ENCODE data around the gene BET1L.
A peak's percentile ranks its signal among the peaks of the same experiment; 100 is the strongest.

Gene BET1L

DNA sequence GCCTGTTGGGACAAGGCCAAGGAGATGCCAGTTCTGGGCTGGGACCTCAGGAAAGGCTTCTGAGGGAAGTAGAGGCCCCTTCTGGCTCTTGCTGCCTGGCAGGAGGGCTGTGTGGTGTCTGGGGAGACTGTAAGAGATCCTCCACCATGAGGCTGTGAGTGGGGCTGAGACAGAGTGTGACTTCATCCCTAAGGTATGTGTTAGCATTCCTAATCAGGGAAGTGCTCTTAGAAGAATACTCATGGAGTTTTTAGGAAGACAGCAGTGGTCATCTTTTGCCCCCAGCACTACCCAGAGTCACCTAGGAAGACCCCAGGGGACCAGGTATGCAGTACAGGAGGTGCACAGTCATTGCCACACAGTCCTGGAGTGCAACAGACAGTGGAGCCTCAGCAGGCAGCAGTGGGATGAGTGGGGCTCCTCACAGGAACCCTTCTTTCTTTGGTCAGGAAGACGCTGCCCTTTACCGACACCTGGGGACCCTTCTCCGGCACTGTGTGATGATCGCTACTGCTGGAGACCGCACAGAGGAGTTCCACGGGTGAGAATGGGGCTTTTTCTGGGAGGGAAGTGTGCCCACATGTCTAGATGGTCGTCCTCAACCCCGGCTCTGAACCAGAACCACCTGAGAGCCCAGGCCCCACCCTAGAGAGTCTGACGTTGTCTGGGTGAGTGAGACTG lies 3.1 kb upstream of the BET1L start:
- no peak for DNase-seq (ENCODE audit: low read depth in 2 of 2)

DNA sequence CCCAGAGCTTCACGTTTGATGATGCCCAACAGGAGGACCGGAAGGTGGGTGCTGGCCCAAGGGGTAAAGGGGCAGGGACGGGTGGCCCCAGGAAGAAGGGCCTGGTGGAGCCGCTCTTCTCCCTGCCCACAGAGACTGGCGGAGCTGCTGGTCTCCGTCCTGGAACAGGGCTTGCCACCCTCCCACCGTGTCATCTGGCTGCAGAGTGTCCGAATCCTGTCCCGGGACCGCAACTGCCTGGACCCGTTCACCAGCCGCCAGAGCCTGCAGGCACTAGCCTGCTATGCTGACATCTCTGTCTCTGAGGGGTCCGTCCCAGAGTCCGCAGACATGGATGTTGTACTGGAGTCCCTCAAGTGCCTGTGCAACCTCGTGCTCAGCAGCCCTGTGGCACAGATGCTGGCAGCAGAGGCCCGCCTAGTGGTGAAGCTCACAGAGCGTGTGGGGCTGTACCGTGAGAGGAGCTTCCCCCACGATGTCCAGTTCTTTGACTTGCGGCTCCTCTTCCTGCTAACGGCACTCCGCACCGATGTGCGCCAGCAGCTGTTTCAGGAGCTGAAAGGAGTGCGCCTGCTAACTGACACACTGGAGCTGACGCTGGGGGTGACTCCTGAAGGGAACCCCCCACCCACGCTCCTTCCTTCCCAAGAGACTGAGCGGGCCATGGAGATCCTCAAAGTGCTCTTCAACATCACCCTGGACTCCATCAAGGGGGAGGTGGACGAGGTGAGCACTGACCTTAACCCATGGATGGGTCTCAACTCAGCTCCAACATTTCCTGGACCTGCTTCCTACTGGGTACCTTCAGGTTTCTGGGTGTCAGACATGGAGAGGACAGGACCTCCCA lies 2.3 kb upstream of the BET1L start:
- DNase-seq (ENCODE audit: low read depth in 2 of 2): no peak

DNA sequence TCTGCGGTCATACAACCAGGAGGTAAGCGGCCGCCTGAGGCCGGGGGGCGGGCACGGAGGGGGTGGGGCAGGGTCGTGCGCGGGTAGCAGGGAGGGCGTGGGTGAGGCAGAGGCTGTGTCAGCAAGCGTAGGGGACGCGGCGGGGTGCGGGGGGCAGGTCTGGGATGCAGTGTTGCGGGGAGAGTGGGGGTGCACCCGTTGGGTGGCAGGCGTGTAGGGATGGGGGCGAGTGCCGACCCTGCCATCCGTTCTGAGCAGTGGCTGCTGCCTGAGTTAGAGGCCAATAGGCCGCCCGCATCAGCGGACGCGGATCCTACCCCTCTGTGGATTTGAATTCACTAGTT lies 1.7 kb upstream of the BET1L start:
- no peak for DNase-seq (ENCODE audit: low read depth in 2 of 2)

GRCh38 chr11:208181-208916 lies 1.1 kb upstream of the BET1L start:
- peak; percentile 64 to 78 for DNase-seq (ENCODE audit: low read depth in 2 of 2)

- DNase-seq (ENCODE audit: low read depth in 2 of 2): no peak
Measured at GRCh38 chr11:207863-208180, 623 bp upstream of the BET1L start.

DNA sequence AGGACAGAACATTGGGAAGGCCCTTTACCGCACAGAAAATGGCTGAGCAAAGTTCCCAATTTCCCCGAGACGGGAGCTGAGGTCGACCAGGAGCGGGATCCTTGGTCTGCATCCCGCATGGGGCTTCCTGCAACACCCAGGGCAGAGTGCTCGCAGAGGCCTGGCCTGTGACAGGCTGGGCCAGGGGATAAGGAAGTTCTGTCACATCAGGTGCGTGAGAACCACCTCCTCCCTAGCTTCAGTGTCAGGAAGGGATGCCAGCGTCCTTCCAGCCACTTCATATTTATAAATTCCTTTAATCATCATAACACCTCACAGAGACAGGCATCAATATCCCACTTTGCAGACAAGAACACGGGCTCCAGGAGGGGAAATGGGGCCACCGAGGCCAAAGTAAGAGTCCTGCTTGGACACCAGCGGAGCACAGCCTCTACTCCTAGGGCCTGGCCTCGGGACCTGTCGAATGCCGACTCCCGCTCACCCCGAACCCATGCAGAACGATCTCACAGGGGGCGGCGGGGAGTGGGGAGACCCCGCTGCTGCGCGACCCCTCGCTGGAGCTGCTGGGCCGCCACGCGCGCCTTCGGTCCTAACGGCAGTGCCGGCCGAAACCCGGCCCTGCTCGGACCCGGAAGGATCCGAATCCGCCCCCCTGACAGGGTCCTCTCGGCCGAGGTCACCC lies 532 bp downstream of the BET1L start:
- DNase-seq (ENCODE audit: low read depth in 2 of 2): no peak

DNA sequence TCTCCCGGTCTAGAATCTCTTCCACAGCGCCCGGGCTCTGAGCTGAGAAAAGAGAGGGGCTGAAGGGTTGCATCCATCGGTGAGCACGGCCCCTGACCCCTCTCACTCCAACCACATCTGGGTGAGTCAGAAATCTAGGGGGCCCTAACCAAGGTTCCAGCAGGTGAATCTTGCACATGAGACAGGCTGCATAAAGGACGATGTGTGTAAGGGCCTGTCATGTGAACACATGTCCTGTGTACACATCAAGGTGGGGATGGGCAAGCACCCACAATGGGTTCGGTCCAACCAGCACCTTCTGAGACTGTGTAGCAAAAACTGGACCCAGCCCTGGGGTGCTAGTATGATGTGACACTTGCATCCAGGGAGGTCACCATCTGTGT lies 1.2 kb downstream of the BET1L start:
- no peak for DNase-seq (ENCODE audit: low read depth in 2 of 2)

DNA sequence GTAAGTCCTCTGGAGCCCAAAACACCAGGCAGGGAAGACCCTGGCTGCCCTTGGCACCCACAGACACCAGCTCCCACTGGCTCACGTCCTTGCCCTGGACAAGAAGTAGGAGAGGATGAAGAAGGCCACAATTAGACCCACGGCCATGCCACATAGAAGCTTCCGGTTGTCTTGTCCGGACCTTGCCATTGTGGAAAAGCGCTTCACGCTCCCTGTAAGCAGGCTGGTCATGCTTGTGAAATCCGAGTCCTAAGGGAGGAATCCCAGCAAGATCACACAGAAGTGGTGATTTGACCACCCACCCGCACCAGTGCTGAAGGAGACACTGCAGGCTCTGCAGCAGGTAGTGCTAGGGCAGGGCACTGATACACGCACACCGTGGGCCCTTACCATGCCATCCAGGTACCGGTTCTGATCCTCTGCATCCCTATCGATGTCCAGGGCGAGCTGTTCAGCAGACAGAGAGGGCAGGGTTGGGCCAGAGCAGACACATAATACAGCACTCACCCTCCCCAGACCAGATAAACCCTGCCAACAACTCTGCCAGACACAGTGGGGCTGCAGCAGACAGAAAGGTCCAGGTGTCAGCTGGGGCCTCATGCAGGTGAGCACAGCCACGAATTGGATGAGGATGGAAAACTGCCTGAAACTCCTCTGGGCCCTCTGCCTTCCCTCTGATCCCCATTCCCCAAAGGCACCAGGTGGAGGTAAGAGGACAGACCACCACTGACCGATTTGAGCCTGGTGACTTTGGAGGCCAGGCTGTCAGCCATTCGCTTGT lies 1.8 kb downstream of the BET1L start:
- no peak for DNase-seq (ENCODE audit: low read depth in 2 of 2)

GRCh38 chr11:204587-205109 lies 2.6 kb downstream of the BET1L start:
- DNase-seq (ENCODE audit: low read depth in 2 of 2): no peak

GRCh38 chr11:203945-204586 lies 3.1 kb downstream of the BET1L start:
- no peak for DNase-seq (ENCODE audit: low read depth in 2 of 2)

- no peak for DNase-seq (ENCODE audit: low read depth in 2 of 2)
Measured at GRCh38 chr11:203056-203944, 3.9 kb downstream of the BET1L start.

- DNase-seq (ENCODE audit: low read depth in 2 of 2): no peak
Measured at GRCh38 chr11:202490-202889, 4.7 kb downstream of the BET1L start.

GRCh38 chr11:201966-202365 lies 5.2 kb downstream of the BET1L start:
- DNase-seq (ENCODE audit: low read depth in 2 of 2): no peak

GRCh38 chr11:200224-201003 lies 6.8 kb downstream of the BET1L start:
- DNase-seq (ENCODE audit: low read depth in 2 of 2): no peak

- DNase-seq (ENCODE audit: low read depth in 2 of 2): no peak
Measured at GRCh38 chr11:199782-200181, 7.4 kb downstream of the BET1L start.

GRCh38 chr11:199004-199581 lies 8.1 kb downstream of the BET1L start:
- DNase-seq (ENCODE audit: low read depth in 2 of 2): no peak

GRCh38 chr11:198236-198806 lies 8.9 kb downstream of the BET1L start:
- DNase-seq (ENCODE audit: low read depth in 2 of 2): no peak

- no peak for DNase-seq (ENCODE audit: low read depth in 2 of 2)
Measured at GRCh38 chr11:197741-198235, 9.4 kb downstream of the BET1L start.
